Erythroblast (primary cell): Measurements from ENCODE around the gene GH1.

Experiments used
- GATA1 ChIP-seq: IDR thresholded peaks from 2 replicates; pipeline ENCODE4 v1.6.1; 2011; ENCODE audit warnings: low read depth, mild to moderate bottlenecking, control low read depth, low read length, moderate library complexity
- POLR2A ChIP-seq: IDR thresholded peaks from 2 replicates; pipeline ENCODE4 v1.6.1; 2011; ENCODE audit warnings: mild to moderate bottlenecking, low read length

- TF ChIP-seq POLR2A = no peak
- TF ChIP-seq GATA1 = no peak
These were observed 37.9 kb downstream of the GH1 start for GRCh38 chr17:63880706-63881105.
